GM18508 (cell line): ENCODE measurements around the gene MPP2.
"Not testable (repeated sequence)": the region's sequence is repeated elsewhere in the genome, so short reads cannot be mapped to it uniquely, and the experiment has no call there.

Experiments used
- ATAC-seq: cut with Tn5 transposase; IDR thresholded peaks from one replicate; pipeline ENCODE4 v1.9.1; 2021; ENCODE audit warnings: moderate number of reproducible peaks; ENCODE audit not compliant: insufficient read depth, unreplicated experiment

Gene MPP2

DNA sequence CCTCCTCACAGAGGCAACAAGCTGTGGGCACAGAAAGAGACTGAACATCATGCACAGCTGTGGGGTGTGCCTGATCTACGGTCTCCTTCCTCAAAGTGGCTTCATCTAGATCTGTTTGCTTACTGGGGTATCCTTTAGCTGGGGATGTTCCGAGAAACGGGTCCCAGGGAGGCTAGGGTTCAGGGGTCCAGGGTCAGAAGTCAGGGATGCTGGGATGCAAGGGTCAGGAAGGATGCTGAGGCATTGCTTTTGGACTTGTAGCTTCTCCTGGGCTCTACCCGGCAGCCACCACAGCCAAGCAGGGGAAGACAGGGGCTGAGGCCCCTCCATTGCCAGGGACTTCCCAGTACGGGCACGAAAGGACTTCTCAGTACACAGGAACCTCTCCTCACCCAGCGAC lies 53.8 kb downstream of the MPP2 start:
- no peak for ATAC-seq

DNA sequence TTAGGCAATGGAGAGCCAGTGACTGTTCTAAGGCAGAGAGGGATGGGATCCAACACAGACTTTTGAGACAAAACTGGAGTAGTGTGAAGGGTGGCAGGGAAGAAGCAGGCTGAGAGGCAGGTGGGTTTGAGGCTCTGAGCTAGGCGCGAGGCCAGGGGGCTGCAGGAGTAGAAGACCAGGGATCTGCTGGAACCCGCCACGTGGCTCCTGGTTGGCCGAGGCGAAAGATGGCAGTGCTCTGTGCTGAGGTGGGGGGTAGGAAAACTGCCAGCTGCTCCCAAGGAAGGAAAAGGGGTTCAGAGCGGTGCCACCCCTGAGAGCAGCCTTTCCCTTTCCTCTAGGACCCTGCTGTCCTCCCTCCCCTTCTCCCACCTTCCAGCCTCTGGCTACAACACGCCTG lies 54.8 kb downstream of the MPP2 start:
- ATAC-seq: no peak

DNA sequence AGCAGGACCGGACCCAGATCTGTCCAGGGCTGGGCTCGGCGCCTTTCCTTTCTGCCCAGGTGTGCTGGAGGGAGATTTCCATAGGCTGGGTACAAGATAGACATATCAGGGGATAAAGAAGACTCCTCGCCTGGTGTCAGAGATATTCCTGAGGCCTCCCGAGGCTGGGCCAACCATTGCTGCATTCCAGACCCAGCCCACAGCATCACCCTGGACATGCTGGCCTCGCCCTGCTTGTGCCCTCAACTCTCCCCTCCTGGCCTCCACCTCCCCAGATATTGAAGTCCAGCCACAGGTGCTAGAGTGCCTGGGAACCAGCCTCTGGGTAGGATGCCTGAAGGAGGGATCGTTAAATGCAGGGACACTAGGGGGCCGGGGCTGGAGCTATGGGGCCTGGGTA lies 58.2 kb downstream of the MPP2 start:
- no peak for ATAC-seq

DNA sequence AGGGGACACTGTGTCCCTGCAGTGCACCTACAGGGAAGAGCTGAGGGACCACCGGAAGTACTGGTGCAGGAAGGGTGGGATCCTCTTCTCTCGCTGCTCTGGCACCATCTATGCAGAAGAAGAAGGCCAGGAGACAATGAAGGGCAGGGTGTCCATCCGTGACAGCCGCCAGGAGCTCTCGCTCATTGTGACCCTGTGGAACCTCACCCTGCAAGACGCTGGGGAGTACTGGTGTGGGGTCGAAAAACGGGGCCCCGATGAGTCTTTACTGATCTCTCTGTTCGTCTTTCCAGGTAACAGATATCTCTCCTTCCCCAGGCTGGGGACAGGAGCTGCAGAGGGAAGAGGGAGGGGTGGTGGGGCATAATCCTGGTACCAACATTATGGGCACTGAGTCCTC lies 58.7 kb downstream of the MPP2 start:
- ATAC-seq: no peak

DNA sequence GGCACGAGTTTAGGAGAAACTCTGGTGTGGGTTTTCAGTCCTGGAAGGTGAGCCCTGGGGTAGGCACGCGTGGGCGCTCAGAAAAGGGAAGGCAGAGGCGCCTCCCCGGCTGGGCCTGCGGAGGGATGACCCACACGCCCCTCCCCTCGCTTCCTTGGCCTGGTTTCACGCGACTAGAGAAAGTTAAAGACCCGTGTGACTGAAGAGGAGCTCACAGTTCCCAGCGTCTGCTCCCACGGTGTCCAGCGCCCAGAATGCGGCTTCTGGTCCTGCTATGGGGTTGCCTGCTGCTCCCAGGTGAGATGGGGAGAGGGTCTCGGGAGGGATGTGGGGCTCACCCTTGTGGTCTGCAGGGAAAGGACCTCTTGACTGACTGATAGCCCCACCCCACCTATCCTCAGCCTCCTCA lies 60.4 kb downstream of the MPP2 start, which contains the start of gene CD300LG:
Gene CD300LG (plus strand): TSS at position 214 of the 409 bp plus-strand sequence. CDS start 41 bp downstream, at position 255.
- no peak for ATAC-seq

DNA sequence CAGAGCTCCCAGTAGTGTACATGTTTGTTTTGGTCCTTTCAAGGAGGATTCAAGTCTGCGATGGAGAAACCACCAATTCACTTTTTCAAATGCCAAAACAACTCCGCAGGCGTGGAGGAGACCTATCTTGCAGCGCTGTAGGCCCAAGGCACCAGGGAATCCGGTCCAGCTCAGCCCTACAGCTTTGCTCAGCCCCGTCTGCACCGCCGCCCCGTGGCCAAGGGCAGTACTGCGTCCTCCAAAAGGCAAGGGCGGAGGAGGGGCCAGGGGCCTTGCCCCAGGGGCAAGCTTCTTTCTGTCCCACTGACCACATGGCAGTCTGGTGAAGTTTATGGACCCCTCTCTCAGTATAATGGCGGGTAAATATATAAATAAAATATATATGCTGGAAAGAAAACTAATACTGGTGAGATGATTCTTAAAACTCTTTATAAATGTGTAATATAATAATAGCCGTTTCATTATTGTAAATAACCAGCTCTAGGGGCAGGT lies 61.1 kb downstream of the MPP2 start:
- ATAC-seq: no peak

DNA sequence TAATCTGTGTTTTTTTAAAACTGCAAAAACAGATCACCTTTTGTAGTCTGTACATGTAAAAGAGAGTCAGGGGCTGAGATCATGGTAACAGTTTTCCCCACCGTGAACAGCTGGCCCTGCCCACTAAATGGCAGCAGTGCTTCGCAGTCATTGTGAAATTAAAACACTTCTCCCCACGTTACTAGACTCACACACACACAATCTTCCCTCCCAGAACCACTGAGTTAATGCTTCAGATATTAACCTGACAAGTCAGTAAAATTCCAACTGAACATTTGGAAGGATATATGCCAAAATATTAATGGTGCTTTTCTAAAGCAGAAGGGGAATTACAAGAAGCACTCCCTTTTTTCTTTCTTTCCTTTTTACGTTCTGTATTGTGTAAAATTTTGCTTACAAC lies 61.6 kb downstream of the MPP2 start:
- ATAC-seq: no peak

DNA sequence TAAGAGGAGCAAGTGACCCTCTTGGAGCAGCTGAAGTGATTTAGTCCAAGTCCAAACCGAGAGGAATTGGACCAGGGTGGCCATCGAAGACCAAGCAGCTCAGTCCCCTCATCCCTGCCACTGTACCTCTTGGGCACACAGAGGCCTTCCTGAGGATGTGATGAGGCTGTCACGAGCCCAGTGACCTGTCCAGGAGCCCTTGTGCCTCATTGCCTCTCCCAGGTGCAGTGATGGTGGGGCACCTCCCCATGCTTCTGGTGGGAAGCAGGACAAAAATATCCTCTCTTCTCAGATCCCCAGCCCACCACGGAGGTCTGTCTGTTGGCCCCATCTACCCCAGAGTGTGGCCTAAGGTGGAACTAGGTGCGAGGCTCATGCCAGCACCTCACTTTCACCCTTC lies 63.1 kb downstream of the MPP2 start:
- no peak for ATAC-seq

DNA sequence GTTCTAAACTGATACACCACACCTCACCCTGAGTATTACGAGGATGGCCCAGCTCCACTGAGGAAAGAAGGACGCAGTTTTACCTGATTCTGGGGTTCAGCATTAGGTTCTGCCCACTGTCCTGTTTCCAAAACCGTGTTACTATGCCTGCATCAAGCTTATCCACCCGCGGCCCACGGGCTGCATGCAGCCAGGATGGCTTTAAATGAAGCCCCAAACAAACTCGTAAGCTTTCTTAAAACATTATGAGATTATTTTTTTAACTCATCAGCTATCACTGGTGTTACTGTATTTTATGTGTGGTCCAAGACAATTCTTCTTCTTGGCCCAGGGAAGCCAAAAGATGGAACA lies 64.4 kb downstream of the MPP2 start:
- no peak for ATAC-seq

DNA sequence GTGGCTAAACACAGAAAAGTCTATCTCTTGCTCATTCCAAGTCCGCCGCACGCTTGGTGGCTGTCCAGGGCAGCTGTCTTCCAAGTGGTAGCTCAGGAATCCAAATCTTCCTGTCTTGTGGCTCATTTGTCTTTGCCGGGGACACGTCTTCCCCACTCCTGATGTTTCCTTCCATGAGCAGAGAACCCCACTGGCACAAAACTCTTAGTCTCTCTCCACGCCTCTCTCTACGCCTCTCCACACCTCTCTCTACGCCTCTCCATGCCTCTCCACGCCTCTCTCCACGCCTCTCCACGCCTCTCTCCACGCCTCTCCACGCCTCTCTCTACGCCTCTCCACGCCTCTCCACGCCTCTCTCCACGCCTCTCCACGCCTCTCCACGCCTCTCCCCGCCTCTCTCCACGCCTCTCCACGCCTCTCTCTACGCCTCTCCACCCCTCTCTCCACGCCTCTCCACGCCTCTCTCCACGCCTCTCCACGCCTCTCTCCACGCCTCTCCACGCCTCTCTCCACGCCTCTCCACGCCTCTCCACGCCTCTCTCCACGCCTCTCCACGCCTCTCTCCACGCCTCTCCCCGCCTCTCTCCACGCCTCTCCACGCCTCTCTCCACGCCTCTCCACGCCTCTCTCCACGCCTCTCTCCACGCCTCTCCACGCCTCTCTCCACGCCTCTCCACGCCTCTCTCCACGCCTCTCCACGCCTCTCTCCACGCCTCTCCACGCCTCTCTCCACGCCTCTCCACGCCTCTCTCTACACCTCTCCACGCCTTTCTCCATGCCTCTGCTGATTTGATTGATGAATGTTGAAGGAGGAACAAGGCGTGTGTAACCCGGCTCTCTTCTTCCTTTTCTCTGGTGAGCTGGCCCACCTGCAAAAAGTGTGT lies 65.0 kb downstream of the MPP2 start:
- ATAC-seq: not testable (repeated sequence)

DNA sequence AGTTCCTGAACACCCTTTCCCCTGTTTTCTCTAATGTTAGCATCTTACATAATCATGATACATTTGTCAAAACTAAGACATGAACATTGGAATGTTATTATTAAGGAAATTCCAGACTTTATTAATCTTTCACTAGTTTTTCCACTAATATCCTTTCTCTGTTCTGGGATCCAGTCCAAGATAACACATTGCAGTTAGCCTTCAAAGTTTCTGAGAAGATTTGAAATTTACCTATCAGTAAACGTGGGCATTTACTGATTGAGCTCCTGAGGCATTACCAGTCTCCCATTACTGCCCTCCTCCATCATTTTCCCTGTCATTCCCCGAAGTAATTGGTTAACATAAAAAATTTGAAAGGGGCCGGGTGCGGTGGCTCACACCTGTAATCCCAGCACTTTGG lies 66.1 kb downstream of the MPP2 start:
- no peak for ATAC-seq

DNA sequence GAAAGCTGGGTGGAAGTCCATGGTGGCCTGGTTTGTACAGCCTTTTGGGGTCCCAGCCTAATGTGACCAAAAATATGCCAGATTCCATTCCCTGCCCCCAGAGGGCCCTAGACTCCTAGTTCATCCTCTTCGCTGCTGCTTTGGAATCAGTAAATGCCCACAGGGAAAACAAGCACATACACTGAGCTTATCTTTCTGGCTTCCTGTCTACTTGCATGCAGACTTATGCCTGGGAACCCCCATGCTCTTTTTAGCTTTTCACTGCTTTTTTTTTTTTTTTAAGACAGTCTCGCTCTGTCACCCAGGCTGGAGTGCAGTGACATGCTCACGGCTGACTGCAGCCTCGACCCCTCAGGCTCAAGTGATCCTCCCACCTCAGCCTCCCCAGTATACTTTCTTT lies 66.5 kb downstream of the MPP2 start:
- ATAC-seq: no peak

DNA sequence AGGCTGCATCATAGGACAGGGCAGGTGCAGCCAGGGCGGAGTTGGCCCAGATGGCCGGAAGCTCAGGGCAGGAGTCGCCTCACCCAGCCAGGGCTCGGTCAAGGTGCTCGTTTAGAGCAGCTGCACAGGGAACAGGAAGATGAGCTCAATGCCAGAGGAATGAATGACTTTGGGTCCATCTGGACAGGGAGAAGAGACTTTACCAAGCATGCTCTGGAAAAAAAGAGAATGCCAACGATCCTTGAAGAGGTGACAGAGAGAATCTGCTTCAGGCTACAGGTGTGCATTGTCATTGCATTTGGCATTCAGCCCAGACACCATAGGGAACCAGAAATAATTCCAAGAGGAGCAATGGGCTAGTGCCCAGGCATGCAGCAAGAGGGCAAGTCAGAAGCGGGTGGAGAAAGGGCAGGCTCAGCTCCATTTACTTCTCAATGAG lies 67.6 kb downstream of the MPP2 start:
- ATAC-seq: no peak

DNA sequence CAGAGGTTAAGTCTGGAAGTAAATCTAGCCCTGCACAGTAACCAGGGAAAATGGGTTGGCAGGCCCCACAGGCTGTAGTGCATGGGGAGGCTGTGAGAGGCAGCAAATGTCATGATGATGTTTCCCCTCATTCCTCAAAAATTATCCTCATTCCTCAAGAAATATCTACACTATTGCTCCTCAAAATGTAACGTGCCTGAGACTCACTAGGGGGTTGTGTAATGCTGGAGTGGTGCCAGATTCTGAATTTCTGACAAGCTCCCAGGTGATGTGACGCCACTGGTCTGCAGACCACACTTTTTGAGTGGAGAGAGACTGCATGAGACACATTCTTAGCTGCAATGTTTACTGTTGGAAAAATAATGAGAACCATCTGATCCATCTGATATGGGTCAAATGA lies 73.2 kb downstream of the MPP2 start:
- ATAC-seq: no peak

DNA sequence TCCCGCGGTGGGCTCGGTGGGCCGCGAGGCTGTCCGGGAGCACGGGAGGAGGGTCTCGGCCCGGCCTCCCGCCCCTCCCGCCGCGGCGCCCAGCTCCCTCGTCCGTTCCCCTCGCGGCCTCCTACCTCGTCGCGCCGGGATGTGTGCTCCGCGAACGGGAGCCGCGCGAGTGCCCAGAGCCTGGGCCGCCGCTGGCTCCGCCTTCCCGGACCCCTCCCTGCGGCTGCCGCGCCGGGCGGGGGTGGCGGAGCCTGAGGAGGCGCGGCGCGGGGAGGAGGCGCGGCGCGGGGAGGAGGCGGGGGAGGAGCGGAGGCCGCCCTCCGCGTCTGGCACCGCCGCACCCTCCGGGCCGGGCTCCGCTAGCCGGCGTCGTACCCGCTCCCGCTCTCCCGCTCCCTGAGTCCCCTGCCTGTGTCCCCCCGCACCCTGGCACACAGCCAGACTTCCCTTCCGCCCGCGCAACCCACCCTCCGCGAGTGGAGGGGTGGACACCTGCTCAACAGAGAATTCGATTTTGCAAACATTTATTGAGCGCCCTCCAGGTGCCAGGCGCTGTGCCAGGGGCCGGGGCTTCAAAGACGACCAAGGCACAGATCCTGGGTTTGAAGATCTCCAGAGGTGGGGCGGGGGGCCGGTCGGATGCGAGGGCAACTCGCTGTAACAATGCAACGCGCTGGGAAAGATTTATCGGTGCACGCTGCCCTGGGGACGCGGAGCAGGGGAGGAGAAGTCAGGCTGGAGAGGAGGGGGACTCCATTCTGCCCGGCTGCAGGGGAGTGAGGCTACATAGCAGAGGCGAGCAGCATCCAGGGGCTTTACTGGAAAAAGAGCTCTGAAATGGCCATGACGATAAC lies 74.1 kb downstream of the MPP2 start, which contains the start of gene MPP3:
Gene MPP3 (minus strand): TSS at position 171 of the 854 bp plus-strand sequence. CDS start 1,240 bp downstream, outside the sequence.
- no peak for ATAC-seq

DNA sequence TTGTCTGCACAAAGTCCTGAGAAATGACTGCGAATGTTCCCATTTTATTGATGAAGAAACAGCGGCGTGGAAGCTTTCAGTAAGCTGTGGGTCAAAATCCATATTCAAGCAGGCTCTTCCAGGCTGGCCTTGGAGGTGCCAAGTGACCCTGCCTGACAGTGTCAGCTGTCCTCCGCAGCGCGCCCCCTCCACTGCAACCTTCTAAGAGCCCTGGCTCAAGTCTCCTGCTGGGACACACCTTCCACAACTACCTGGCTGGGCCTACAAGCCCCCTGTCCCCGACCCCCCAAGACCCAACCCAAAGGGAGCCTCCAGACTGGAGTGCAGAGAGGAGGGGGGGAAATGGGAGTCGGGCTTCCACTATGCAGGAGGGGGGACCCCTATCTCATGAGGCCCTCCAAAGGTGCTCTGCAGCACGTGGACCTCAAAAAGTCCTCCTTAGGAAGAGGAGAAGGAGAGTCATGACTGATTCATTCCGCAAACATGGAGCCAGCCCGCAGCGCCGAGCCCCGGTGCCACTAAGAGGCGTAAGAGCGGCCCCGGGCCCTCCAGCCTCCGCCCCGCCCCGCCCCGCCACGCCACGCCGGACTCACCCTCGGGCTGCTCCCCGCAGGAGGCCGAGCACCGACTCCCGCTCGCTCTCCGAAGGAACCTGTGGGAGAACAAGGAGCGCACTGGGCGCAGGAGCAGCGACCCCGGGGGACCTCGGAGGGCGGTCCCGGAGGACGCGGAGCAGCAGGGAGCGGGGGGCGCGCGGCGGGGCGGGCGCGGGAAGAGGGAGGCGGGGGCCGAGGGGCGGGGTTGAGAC lies 75.0 kb downstream of the MPP2 start:
- ATAC-seq: no peak

DNA sequence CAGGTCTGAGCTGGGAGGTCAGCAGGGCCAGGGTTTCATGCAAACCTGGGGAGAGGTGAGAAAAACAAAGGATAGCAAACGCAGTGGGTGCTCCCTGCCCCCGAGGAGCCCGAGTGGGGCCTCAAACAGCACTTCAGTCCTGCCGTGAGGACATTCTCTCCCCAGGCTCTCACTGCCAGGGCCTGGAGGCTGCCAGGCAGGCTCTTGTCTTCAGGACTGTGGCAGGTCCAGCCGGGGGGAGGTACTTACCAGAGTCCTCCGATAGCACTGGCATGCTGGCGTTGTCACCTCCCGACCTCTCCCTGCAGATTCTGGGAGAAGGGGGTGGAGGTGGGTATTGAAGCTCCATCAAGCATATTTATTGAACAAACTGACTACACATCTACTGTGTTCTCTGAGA lies 75.7 kb downstream of the MPP2 start:
- no peak for ATAC-seq

DNA sequence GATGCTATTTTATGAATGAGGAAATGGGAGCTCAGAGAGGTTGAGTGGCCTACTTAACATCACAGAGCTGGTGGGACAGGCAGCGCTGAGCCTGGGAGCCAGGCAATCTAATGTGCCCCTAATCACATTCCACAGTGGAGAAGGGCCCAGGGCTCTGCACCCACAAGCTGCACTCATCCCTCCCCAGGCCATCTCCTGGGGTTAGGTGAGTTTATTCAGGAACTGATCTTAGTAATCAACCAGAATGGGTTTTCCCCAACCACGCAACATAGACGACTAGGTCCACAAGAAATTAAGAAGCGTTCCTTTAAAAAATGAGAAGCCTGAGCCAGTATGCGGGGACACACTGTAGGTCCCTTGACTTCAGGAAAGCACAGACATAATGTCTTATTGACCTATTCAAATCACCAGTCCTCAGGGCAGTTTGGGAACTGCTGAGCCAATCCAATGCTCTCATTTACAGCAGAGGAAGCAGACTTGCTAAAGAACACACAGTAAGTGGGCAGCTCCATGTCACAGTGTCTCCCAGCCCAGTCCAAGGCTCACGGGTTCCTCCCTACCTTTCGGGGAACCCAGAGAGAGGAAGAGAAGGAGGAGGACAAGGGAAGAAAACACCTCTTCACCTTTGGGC lies 76.7 kb downstream of the MPP2 start:
- ATAC-seq: no peak

DNA sequence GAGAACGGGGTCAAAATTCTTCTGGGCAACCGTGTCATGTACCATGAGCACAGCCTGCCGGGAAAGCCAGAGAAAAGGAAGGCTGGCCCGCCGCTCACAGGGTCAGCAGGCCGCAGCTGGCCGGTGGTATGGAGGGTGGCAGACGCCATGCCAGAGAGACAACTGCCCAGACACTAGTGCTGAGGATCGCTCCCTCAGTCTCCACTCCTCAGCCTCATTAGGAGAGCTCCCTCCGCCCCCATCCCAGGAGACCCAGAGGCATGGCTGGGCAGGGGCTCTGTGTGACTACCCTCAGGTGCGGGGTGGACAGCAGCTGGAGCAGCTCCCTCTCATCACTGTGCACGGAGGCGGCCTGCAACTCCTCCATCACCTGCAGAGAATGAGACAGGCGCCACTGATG lies 77.6 kb downstream of the MPP2 start:
- no peak for ATAC-seq

DNA sequence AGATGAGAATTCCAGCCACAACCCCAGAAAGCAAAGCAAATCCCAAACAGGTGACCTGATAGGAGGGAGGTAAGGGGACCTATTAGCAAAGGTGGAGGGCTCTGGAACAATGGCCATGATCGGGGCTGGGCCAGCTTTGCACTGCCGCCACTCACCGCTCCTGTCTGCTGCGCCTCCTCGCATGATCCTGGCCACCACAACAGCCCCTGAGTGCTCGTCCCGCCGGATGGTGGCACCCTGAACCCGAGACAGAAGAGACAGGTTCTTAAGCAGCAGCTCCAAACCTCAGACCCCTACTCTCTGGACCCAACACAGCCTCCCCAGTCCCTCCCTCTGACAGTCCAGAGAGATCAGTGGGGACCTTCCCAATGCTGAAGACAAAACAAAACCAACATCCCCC lies 79.7 kb downstream of the MPP2 start:
- ATAC-seq: no peak
